Measurements from ENCODE around the gene IFITM10. TPM values are rescaled to one million over a fixed set of nuclear protein-coding genes. Genes with fewer than 3 reads are reported as not detected.

The IFITM10 gene
- total RNA-seq, 1 experiment from 2014 or later, result not detected

DNA sequence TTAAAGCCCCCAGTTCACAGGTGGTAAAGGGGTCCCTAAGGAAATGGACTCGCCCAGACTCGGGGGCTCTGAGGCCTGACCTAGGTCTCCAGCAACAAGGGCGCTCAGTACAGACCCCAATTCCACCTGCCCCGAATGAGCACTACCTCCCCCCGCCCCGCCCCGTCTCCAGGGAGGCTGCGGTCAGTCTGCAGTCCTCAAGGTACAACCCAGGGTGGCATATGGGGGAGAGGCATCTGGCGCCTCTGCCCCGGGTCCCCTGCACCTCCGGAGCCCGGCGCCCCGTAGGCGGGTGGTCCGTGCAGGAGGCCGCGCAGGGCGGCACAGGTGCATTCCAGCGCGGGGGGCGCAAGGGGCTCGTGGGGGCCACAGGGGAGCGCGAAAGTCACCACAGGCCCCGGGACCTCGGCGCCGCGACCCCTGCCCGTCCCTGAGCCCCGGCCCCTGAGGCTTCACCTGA is 13.0 kb upstream of the IFITM10 start:
- Histone ChIP-seq H3K4me3 (ENCODE audit: low read depth, low read length, poor library complexity, severe bottlenecking) (peak overlapping the region; percentile 84), H3K36me3 (ENCODE audit: insufficient read depth, low read length, poor library complexity, severe bottlenecking) (no peaks in the 10 kb centered on the region), H3K4me1 (ENCODE audit: insufficient read depth, low read length, poor library complexity, severe bottlenecking) (no peaks in the 10 kb centered on the region), H3K27me3 (replicated peaks; ENCODE audit: insufficient read depth, low read depth, low read length, poor library complexity) (no peaks in the 10 kb centered on the region), H3K27ac (ENCODE audit: low read depth, low read length, poor library complexity, severe bottlenecking) (peak overlapping the region; percentile 77), H3K9me3 (ENCODE audit: low read depth, low read length, poor library complexity, severe bottlenecking) (no peaks in the 10 kb centered on the region)
- ChIA-PET POLR2A (ENCODE audit: low non-redundant PET) (no interaction called here), CTCF (no interaction called here)
- no peak for DNase-seq (ENCODE audit: low spot score)
- TSS peak; percentile 75 for BruUV-seq (replicated peaks)
- TF ChIP-seq EZH2 (IDR thresholded peaks at IDR 0.05; ENCODE audit: borderline replicate concordance, low read depth, low read length, poor library complexity, severe bottlenecking), result no peak
- TF ChIP-seq, protein P1, sequence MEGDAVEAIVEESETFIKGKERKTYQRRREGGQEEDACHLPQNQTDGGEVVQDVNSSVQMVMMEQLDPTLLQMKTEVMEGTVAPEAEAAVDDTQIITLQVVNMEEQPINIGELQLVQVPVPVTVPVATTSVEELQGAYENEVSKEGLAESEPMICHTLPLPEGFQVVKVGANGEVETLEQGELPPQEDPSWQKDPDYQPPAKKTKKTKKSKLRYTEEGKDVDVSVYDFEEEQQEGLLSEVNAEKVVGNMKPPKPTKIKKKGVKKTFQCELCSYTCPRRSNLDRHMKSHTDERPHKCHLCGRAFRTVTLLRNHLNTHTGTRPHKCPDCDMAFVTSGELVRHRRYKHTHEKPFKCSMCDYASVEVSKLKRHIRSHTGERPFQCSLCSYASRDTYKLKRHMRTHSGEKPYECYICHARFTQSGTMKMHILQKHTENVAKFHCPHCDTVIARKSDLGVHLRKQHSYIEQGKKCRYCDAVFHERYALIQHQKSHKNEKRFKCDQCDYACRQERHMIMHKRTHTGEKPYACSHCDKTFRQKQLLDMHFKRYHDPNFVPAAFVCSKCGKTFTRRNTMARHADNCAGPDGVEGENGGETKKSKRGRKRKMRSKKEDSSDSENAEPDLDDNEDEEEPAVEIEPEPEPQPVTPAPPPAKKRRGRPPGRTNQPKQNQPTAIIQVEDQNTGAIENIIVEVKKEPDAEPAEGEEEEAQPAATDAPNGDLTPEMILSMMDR (conservative IDR thresholded peaks at IDR 0.05; ENCODE audit: low read depth, low read length), result no peak
- intact Hi-C loops (cut with micrococcal nuclease; ENCODE audit: unreplicated experiment), result no loop called here

DNA sequence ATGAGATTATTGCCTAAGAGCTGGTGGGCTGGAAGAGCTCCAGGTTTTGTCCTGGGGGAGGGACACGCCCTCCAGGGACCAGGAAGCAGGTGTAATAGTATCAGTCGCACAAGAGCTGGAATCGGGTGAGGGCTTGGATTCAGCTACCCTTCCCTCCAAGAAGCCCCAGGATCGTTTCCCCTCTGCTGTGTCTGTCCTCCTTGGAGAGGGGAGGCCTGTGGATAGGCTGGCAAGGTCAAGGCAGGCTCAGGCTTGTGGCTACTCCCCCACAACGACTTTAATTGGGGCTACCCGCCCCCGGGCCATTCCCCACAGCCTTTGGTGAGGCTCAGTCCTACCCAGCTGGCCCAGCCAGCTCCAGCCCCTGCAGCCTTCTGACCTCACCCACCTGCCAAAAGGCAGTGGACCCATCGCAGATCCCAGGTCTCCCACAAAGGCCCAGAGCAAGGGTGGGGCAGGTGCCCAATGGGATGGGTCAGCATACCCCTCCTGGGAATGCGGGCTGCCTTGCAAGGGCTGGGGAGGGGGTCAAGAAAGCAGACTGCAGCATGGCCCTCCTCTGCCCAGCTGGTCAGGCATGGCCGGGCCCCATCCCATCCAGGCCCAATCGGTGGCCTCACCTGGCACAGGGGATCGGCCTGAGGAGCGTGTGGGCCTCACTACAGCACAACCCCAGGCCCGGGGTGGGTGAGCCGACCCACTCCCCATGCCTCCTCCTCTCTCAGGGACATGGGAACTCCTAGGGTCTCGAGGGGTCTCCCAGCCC is 12.3 kb upstream of the IFITM10 start:
- no TSS peak for BruUV-seq (replicated peaks)
- TF ChIP-seq EZH2 (IDR thresholded peaks at IDR 0.05; ENCODE audit: borderline replicate concordance, low read depth, low read length, poor library complexity, severe bottlenecking), result no peak
- TF ChIP-seq, protein P1 (conservative IDR thresholded peaks at IDR 0.05; ENCODE audit: low read depth, low read length), result no peak
- intact Hi-C loops (cut with micrococcal nuclease; ENCODE audit: unreplicated experiment), result no loop called here
- POLR2A ChIA-PET (ENCODE audit: low non-redundant PET), result no interaction called here
- CTCF ChIA-PET, result no interaction called here
- Histone ChIP-seq H3K4me3 (ENCODE audit: low read depth, low read length, poor library complexity, severe bottlenecking) (peak overlapping the region; percentile 84), H3K27me3 (replicated peaks; ENCODE audit: insufficient read depth, low read depth, low read length, poor library complexity) (no peaks in the 10 kb centered on the region), H3K9me3 (ENCODE audit: low read depth, low read length, poor library complexity, severe bottlenecking) (no peaks in the 10 kb centered on the region), H3K36me3 (ENCODE audit: insufficient read depth, low read length, poor library complexity, severe bottlenecking) (no peaks in the 10 kb centered on the region), H3K4me1 (ENCODE audit: insufficient read depth, low read length, poor library complexity, severe bottlenecking) (no peaks in the 10 kb centered on the region), H3K27ac (ENCODE audit: low read depth, low read length, poor library complexity, severe bottlenecking) (peak overlapping the region; percentile 77)
- DNase-seq (ENCODE audit: low spot score), result no peak

DNA sequence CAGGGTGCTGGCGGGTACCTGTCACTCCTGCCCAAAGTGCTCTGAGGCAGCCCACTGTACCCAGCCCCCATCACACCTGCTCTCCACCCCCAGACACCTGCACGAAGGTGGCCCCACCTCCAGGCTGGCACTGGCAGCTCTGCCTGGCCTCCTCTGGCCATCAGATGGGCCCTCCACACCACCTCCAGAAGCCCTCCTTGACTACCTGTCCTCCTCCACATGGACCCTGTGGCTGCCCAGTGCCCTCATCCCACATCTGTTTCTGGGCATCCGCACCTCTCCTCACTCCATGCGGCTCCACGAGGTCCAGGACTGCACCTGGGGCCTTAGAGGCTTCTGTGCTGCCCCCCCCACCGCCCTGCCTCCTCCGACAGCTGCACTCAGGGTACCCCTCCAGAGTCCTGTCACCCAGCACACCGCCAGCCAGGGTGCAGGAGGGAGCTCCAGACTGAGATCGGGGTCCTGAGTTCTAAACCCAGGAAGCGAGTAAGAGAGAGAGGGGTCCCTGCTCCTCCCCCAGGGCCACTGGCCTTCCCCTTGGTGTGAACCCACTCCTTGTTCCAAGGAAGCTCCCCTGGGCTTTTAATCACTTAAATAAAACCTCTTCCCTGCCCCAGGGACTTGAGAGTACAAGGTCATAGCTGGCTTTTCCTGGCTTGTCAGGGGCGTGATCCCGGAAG is 11.6 kb upstream of the IFITM10 start:
- intact Hi-C loops (cut with micrococcal nuclease; ENCODE audit: unreplicated experiment), result no loop called here
- H3K27me3 ChIP-seq (replicated peaks; ENCODE audit: insufficient read depth, low read depth, low read length, poor library complexity), result no peaks in the 10 kb centered on the region
- no peak overlapping the region for H3K4me3 ChIP-seq (ENCODE audit: low read depth, low read length, poor library complexity, severe bottlenecking)
- POLR2A ChIA-PET (ENCODE audit: low non-redundant PET), result no interaction called here
- CTCF ChIA-PET, result no interaction called here
- H3K9me3 ChIP-seq (ENCODE audit: low read depth, low read length, poor library complexity, severe bottlenecking), result no peaks in the 10 kb centered on the region
- H3K27ac ChIP-seq (ENCODE audit: low read depth, low read length, poor library complexity, severe bottlenecking), result no peak overlapping the region
- TF ChIP-seq EZH2 (IDR thresholded peaks at IDR 0.05; ENCODE audit: borderline replicate concordance, low read depth, low read length, poor library complexity, severe bottlenecking), result no peak
- TF ChIP-seq, protein P1 (conservative IDR thresholded peaks at IDR 0.05; ENCODE audit: low read depth, low read length), result no peak
- no TSS peak for BruUV-seq (replicated peaks)
- no peaks in the 10 kb centered on the region for H3K36me3 ChIP-seq (ENCODE audit: insufficient read depth, low read length, poor library complexity, severe bottlenecking)
- H3K4me1 ChIP-seq (ENCODE audit: insufficient read depth, low read length, poor library complexity, severe bottlenecking), result no peaks in the 10 kb centered on the region
- DNase-seq (ENCODE audit: low spot score), result no peak

All from A673 (cell line).